ENCODE results near the gene EPHA6.
A peak's percentile ranks its signal among the peaks of the same experiment; 100 is the strongest.
"Not testable (repeated sequence)": the region's sequence is repeated elsewhere in the genome, so short reads cannot be mapped to it uniquely, and the experiment has no call there.

The EPHA6 gene

GRCh38 chr3:97485206-97485605 is 670.8 kb downstream of the EPHA6 start:
- DNase-seq = no peak

- no peak for DNase-seq
These were observed 673.2 kb downstream of the EPHA6 start for GRCh38 chr3:97487587-97487986.

DNA sequence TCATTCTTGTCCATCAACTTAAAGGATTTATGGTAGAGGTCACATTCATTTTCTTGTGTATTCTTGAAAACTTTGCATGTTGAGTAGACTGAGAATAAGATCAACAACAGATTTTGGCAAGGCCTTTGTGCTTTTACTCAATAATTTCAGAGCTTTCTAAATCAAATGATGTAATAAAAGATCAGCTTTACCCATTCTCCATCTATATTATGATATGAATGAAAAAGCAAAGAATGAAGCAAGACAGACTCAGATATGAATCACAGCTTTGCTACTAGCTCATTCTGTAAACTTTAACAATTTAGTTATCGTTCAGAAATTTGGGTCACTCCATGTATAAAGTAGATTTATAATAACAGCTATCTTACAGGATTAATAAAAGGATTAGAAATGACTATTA is 674.3 kb downstream of the EPHA6 start:
- no peak for DNase-seq

- peak in 1 of 2 experiments; percentile 47 for DNase-seq
These were observed 681.5 kb downstream of the EPHA6 start for GRCh38 chr3:97495896-97496295.

DNA sequence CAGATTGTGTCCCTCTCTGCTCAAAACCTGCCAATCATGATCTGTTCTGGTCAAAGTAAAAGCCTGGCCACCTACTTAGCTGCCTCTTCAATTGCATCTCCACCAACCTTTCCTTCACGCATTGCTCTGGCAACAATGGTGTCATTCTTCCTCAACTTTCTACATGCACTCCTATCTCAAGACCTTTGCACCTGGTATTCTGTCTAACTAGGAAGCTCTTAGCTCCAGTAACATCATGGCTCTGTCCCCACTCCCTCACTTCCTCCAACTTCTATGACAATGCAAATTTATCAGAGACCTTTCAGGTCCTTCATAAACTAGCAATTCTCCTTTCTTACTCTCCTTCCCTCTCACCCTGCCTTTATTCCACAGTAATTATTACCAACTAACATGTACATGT is 682.7 kb downstream of the EPHA6 start:
- DNase-seq = no peak

DNA sequence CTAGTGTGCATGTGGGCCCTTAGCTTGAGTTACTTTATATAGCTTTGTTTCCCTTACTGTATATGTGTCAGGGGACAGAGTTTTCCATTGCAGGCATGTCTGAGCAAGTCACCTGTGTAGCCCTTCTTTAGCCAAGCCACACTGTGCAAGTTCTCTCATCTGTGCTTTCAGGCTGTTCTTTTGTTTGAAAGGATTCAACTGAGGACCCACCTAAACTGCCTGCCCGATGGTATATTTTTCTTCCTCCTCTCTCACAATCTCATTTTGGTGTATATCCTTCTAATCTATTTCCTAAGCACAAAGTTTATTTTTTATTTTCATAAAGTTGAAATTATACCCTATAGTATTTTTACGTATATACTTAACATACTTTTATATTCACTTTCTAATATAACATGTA is 690.1 kb downstream of the EPHA6 start:
- no peak for DNase-seq

GRCh38 chr3:97510795-97511194 is 696.4 kb downstream of the EPHA6 start:
- no peak for DNase-seq

GRCh38 chr3:97515076-97515475 is 700.7 kb downstream of the EPHA6 start:
- peak in 1 of 2 experiments; percentile 31 for DNase-seq

DNA sequence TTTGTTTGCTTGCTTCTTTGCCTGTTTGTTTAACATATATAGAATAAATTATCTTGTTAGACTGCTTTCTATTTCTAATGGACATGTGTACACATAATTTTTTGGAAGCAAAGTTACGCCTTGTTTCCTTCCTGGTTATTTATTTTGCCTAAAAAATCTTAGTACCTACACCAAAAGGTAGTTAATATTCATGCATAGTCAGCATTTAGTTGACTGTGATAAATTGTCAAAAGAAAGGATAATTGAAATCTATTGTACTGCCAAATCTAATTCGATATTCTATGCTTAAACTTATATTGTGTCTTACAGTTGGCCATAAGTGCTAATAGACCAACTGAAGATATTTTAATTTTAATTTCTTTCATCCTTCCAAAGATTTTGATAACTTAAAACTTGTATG is 716.3 kb downstream of the EPHA6 start:
- no peak for DNase-seq

DNA sequence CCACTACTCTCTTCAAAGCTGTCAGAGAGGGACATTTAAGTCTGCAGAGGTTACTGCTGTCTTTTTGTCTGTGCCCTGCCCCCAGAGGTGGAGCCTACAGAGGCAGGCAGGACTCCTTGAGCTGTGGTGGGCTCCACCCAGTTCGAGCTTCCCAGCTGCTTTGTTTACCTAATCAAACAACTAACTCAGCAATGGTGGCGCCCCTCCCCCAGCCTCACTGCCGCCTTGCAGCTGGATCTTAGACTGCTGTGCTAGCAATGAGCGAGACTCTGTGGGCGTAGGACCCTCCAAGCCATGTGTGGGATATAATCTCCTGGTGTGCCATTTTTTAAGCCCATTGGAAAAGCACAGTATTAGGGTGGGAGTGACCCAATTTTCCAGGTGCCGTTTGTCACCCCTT is 733.2 kb downstream of the EPHA6 start:
- DNase-seq = not testable (repeated sequence)

GRCh38 chr3:97550408-97550807 is 736.0 kb downstream of the EPHA6 start:
- no peak for DNase-seq

DNA sequence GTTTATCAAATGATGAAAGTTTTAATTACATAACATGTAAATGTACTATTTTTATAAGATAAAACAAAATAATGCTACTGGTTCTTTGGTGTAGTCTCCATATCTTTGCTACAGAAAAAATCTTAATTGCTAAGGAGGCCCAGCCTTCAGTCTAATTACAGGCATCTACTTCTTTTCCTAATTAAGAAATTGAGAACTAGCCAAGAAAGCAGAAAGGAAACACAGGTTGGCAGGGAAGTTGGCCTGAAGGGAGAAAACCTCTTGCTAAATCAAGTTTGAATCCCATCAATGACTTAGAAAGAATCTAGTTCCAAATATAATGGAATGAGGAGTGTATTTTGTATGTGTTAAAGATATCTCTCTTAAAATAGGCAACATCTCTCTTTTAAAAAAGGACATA is 737.8 kb downstream of the EPHA6 start:
- no peak for DNase-seq

DNA sequence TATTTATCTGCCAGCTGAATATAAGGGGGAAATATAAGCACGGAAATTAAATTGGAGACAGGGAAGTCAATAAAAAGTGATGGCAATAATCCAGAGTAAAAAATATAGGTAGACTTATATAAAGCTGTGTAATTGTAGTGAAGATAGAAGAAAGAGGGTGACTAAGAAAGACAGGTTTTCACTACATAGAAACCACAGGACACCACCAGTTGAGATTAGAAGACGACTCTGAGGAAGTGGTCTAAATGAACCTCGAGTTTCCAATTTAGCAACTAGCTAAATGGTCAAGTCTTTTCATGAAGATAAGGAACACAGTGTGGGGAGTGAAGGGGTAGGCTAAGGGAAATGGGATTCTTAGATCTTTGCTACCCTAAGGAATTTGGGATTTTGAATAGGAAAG is 761.3 kb downstream of the EPHA6 start:
- DNase-seq = no peak

DNA sequence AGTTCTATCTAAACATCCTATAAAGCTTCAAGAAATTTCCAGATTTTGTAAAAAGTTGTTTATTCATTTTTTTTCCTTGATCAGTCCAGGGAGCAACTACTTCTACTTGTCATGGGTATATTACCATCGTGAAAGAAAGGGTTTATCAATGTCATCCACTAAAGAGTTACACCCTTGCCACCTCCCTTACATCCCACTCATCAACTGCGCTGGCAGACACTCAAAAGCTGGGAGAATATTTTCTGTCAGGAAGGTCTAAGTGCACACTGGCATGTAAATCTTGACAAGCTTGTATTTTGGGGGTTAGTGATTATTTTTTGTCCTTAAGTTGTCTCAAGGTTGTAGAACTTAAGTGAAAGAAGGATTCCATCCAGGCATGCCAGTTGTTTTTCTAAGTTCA is 761.8 kb downstream of the EPHA6 start:
- no peak for DNase-seq

DNA sequence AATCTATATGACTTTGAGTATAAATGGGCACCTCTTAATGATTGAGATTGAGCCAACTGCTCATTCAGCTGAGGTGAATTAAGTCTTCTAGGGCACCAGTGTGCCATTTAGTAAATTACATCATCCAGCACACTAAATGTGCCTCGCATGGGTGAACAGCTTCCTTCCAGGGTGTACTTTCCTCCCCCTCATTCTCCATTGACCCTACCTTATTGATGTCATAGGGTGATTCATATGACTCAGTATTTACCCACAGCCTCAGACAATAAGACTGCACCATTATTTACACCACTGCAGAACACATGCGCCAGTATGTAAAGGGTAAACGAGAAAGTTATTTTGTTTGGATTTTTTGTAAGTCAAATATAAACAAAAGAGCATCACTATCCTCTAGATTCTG is 765.0 kb downstream of the EPHA6 start:
- peak; percentile 92 to 99 for DNase-seq

GRCh38 chr3:97610626-97611025 is 796.2 kb downstream of the EPHA6 start:
- DNase-seq = no peak

DNA sequence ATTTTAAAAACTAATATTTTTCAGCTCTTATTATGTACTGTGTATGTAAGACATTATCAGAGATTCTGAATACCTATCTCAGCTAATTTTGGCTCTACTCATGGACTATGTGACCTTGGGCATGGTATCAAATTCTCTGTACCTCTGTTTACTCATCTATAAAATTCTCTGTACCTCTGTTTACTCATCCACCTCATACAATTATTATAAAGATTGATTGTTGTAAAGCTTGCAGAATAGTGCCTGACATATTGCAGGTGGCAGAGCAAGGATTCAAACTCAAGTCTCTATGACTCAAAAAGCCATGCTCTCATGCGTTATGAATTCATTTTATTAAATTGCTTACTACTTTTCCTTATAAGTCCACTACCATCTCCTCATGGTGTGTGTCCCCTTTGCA is 798.2 kb downstream of the EPHA6 start:
- DNase-seq = peak; percentile 74 to 93

DNA sequence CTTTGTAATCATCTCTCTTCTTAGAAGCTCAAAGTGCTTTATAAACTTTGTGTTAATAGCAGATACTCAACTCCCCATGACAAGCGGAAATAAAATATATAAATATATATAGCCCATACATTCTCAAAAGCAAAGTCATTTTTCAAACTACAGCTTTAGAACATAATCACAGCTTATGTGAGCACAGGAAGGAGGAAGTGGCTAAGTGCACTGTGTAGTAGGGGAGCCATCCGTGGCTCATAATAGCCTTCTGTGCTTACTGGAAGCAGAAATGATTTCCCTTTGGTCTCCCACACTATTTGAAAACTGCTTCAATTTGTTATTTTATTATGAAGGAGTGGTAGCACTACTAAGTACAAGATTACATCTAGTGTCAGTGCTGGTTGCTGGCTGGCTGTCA is 798.7 kb downstream of the EPHA6 start:
- DNase-seq = peak; percentile 46 to 91

- DNase-seq = not testable (repeated sequence)
These were observed 806.1 kb downstream of the EPHA6 start for GRCh38 chr3:97620514-97620913.

DNA sequence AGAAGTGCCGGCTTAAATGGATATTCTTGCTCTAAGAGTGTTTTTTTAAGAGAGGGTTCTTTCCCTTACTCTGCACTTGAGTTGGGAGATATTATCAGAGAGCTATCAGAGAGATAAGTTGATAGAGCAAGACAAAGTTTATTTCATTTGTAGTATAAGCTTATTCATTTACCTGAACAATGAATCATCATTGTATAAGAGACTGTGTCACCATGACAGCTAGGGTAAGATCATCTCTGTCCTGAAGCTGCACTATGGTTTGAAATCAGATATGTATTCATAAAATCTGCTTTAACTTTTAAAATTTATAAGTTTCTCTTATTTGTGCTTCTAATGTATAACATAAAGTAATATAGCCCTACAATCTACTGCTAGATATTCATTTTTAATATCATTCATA is 822.1 kb downstream of the EPHA6 start:
- DNase-seq = no peak

DNA sequence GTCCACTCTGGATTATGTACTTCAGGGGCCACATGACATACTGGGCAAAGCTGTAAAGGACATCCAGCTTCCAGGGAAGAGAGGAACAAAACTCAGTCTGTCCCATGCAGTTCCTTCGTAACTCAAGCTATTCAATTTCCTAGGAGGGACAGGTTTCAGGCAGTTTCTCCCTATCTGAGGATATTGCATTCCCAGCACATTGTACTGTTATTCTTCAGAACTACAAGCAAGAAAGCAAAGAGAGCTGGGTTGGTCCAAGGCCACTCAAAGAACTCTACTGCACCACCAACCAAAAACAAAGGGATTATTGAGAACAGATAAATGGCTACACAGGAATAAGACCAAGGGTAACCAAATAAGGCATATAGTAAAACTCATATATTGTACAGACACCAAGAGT is 832.5 kb downstream of the EPHA6 start:
- no peak for DNase-seq

DNA sequence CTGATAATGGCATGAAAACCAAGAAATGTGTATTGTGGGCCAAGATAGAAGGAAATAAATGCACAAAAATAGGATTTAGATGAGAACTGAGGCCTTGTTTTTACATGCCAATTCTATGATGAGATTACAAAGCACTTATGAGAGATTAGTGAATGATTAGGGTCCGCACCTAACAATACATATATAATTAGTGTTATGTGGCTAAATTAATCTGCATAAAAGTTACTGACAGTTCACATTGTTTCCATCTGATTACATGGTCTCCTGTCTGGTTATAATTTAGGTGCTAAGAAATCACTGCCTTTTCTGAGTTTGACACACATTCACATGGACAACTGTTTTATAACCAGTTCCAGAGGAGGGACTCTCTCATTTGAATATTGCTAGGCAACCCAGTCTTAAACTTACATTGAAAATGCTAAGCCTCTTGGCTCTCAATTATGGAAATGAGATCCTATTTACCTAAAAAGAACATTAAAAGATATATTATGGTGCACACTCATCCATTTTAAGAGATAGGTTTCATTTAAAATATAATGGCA is 833.1 kb downstream of the EPHA6 start:
- peak; percentile 8 to 67 for DNase-seq

- DNase-seq = no peak
These were observed 841.6 kb downstream of the EPHA6 start for GRCh38 chr3:97655971-97656370.

DNA sequence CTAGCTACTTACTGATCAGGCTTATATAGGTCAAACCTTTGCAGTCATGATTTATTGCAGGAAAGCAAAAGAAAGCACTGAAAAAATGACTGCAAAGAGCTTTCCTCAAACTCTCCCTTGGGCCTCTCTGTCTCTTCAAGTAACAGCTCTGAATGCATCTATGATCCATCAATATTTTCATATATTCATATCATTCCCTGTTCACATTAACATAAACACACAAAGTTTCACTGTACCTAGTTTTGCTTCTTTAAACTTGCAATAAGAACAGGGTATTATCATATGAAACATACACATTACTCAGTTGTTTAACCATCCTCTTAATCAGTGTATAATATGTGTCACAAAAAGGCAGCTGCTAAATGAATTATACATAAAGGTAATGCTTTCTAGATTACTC is 842.2 kb downstream of the EPHA6 start:
- DNase-seq = peak in 1 of 2 experiments; percentile 79

DNA sequence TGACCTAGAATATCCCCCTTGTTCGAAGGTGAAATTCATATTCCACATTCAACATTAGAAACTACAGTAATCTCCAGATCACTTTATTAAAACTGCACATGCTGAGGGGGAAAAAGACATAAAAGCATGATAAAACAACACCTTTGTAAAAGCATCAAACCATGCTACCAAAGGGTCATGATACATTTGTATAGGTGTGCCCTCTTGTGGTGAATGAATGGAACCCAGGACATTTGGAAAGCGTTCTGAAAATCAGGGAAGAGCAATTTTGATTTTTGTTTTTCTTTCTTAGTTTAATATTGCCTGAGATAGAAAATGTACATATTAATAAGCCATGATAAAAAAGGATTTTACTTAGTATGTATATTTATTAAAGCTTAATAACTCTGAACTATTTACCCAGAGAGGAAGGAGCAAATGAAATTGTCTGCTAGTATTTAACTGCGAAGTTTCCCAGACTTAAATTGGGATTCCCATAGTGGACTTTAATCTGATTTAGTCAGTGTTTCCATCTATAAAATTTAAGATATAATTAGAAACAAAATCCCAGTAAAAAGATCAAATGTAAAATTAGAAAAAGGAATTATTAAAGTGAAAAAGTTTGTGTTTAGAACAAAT is 844.4 kb downstream of the EPHA6 start:
- peak; percentile 72 to 86 for DNase-seq

Measured in NCI-H2081 (cell line).